H9 (cell line): Measurements from ENCODE around the gene LDLRAD4. TPM values are rescaled to one million over a fixed set of nuclear protein-coding genes. Genes with fewer than 3 reads are reported as not detected.

Source experiments
- DNase-seq: peaks from one replicate; pipeline ENCODE4 v3.0.0-alpha.2; 2017
- H2AFZ ChIP-seq: one replicate; pipeline ENCODE4 v1.6.1; 2013; ENCODE audit warnings: mild to moderate bottlenecking, low read length, control low read depth, moderate library complexity
- H2AK5ac ChIP-seq: 2 replicates; pipeline ENCODE4 v1.6.1; 2013; ENCODE audit warnings: low read length, control low read depth, mixed read lengths; ENCODE audit not compliant: insufficient read length
- H2BK120ac ChIP-seq: one replicate; pipeline ENCODE4 v1.6.1; 2013; ENCODE audit warnings: low read depth, mild to moderate bottlenecking, low read length, control low read depth, inconsistent platforms; ENCODE audit not compliant: poor library complexity, severe bottlenecking
- H2BK12ac ChIP-seq: 2 replicates; pipeline ENCODE4 v1.6.1; 2013; ENCODE audit warnings: low read length, control low read depth, mixed read lengths, low read depth; ENCODE audit not compliant: insufficient read length
- H2BK15ac ChIP-seq: 2 replicates; pipeline ENCODE4 v1.6.1; 2013; ENCODE audit warnings: low read depth, low read length, control low read depth
- H2BK20ac ChIP-seq: one replicate; pipeline ENCODE4 v1.6.1; 2013; ENCODE audit warnings: low read depth, mild to moderate bottlenecking, low read length, control low read depth, inconsistent platforms; ENCODE audit not compliant: poor library complexity, severe bottlenecking
- H2BK5ac ChIP-seq: 2 replicates; pipeline ENCODE4 v1.6.1; 2013; ENCODE audit warnings: low read length, control low read depth, mixed read lengths; ENCODE audit not compliant: insufficient read length
- H3K14ac ChIP-seq: 2 replicates; pipeline ENCODE4 v1.6.1; 2013; ENCODE audit warnings: low read length, control low read depth; ENCODE audit not compliant: insufficient read depth
- H3K18ac ChIP-seq: 2 replicates; pipeline ENCODE4 v1.6.1; 2013; ENCODE audit warnings: low read depth, mild to moderate bottlenecking, mixed read lengths, low read length, control low read depth; ENCODE audit not compliant: insufficient read length
- H3K23ac ChIP-seq: 2 replicates; pipeline ENCODE4 v1.6.1; 2013; ENCODE audit warnings: low read length, control low read depth, mixed read lengths, low read depth; ENCODE audit not compliant: insufficient read length
- H3K23me2 ChIP-seq: 2 replicates; pipeline ENCODE4 v1.6.1; 2013; ENCODE audit warnings: low read depth, mild to moderate bottlenecking, mixed read lengths, low read length, control low read depth; ENCODE audit not compliant: insufficient read length, poor library complexity, severe bottlenecking
- H3K27ac ChIP-seq: 2 replicates; pipeline ENCODE4 v1.5.1; 2013; ENCODE audit warnings: low read length, control low read depth, mixed read lengths, low read depth; ENCODE audit not compliant: insufficient read length
- H3K27me3 ChIP-seq: 2 replicates; pipeline ENCODE4 v1.6.1; 2013; ENCODE audit warnings: low read length, control low read depth, inconsistent platforms; ENCODE audit not compliant: insufficient read depth
- H3K4ac ChIP-seq: 2 replicates; pipeline ENCODE4 v1.6.1; 2013; ENCODE audit warnings: low read depth, mild to moderate bottlenecking, control low read depth, inconsistent platforms, low read length, moderate library complexity
- H3K4me1 ChIP-seq: 2 replicates; pipeline ENCODE4 v1.6.1; 2013; ENCODE audit warnings: low read length, control low read depth, inconsistent platforms; ENCODE audit not compliant: insufficient read depth
- H3K4me2 ChIP-seq: 2 replicates; pipeline ENCODE4 v1.6.1; 2013; ENCODE audit warnings: low read length, control low read depth, mixed read lengths; ENCODE audit not compliant: insufficient read length, insufficient read depth
- H3K56ac ChIP-seq: 2 replicates; pipeline ENCODE4 v1.6.1; 2013; ENCODE audit warnings: low read depth, mild to moderate bottlenecking, mixed read lengths, low read length, control low read depth; ENCODE audit not compliant: insufficient read length
- H3K79me1 ChIP-seq: 2 replicates; pipeline ENCODE4 v1.6.1; 2013; ENCODE audit warnings: low read depth, mild to moderate bottlenecking, moderate library complexity, low read length, control low read depth, inconsistent platforms; ENCODE audit not compliant: insufficient read depth, poor library complexity, severe bottlenecking
- H3K79me2 ChIP-seq: 2 replicates; pipeline ENCODE4 v1.6.1; 2013; ENCODE audit warnings: low read length, control low read depth, inconsistent platforms; ENCODE audit not compliant: insufficient read depth
- H3K9ac ChIP-seq: 2 replicates; pipeline ENCODE4 v1.6.1; 2013; ENCODE audit warnings: low read length, control low read depth, mixed read lengths; ENCODE audit not compliant: insufficient read length; ENCODE audit errors: extremely low read depth
- H3K9me3 ChIP-seq: one replicate; pipeline ENCODE4 v1.6.1; 2013; ENCODE audit warnings: low read depth, low read length, inconsistent platforms; ENCODE audit not compliant: control insufficient read depth
- H3T11ph ChIP-seq: one replicate; pipeline ENCODE4 v1.6.1; 2013; ENCODE audit warnings: mild to moderate bottlenecking, low read length, control low read depth, inconsistent platforms
- H4K20me1 ChIP-seq: one replicate; pipeline ENCODE4 v1.6.1; 2013; ENCODE audit not compliant: control insufficient read depth, insufficient read length, insufficient read depth
- H4K5ac ChIP-seq: 2 replicates; pipeline ENCODE4 v1.6.1; 2013; ENCODE audit warnings: low read depth, mild to moderate bottlenecking, mixed read lengths, low read length, control low read depth; ENCODE audit not compliant: insufficient read length
- H4K8ac ChIP-seq: replicated peaks from 2 replicates; pipeline ENCODE4 v1.6.1; 2013; ENCODE audit warnings: low read length, control low read depth, mixed read lengths, low read depth; ENCODE audit not compliant: insufficient read length
- H4K91ac ChIP-seq: 2 replicates; pipeline ENCODE4 v1.6.1; 2013; ENCODE audit warnings: low read depth, mild to moderate bottlenecking, moderate library complexity, mixed read lengths, low read length, control low read depth; ENCODE audit not compliant: insufficient read length
- H3K27ac Mint-ChIP-seq, 3 experiments: 2 replicates in 2 of 3; 3 replicates in 1 of 3; pipeline ENCODE4 v1.8.0; 2020 to 2021; ENCODE audit warnings: mixed read lengths in 3 of 3, mild to moderate bottlenecking in 1 of 3, moderate library complexity in 1 of 3
- H3K27me3 Mint-ChIP-seq: 2 replicates; pipeline ENCODE4 v1.8.0; 2021; ENCODE audit warnings: low read depth, mild to moderate bottlenecking, moderate library complexity, mixed read lengths
- H3K36me3 Mint-ChIP-seq, 3 experiments: 2 replicates in 2 of 3; 3 replicates in 1 of 3; pipeline ENCODE4 v1.8.0; 2020 to 2021; ENCODE audit warnings: low read depth in 3 of 3, mixed read lengths in 3 of 3; ENCODE audit not compliant: insufficient read depth in 1 of 3
- H3K4me1 Mint-ChIP-seq, 2 experiments: 2 replicates each; pipeline ENCODE4 v1.8.0; 2020; ENCODE audit warnings: mixed read lengths in 2 of 2
- H3K4me3 Mint-ChIP-seq, 2 experiments: 2 replicates in 1 of 2; 3 replicates in 1 of 2; pipeline ENCODE4 v1.8.0; 2020 to 2021; ENCODE audit warnings: mild to moderate bottlenecking in 2 of 2, mixed read lengths in 2 of 2, moderate library complexity in 1 of 2
- H3K9me3 Mint-ChIP-seq, 2 experiments: 2 replicates in 1 of 2; 3 replicates in 1 of 2; pipeline ENCODE4 v1.8.0; 2020; ENCODE audit warnings: mild to moderate bottlenecking in 2 of 2, mixed read lengths in 2 of 2, moderate library complexity in 1 of 2
- WGBS: extraction: QIAGEN DNeasy Blood & Tissue Kit; methylation state at CpG from one replicate; pipeline ENCODE4 v1.1.7; 2013; ENCODE audit warnings: missing lambda C conversion rate, low lambda C conversion rate, mixed read lengths; ENCODE audit not compliant: insufficient read length; ENCODE audit errors: extremely low coverage; 5-methylcytosine and 5-hydroxymethylcytosine counted together
- total RNA-seq: library from RNA; stranded (reverse); gene quantifications from 2 replicates; pipeline ENCODE4 v1.2.1, GENCODE V29; 2021
- TF ChIP-seq, protein P1 (sequence below): fragments of 200-600 bp; sonication (generic); conservative IDR thresholded peaks from 3 replicates; pipeline ENCODE4 v1.8.0; 2021; ENCODE audit warnings: antibody characterized with exemption, mild to moderate bottlenecking

Gene LDLRAD4
- total RNA-seq, 1 experiment from 2014 or later = 3.9 TPM

DNA sequence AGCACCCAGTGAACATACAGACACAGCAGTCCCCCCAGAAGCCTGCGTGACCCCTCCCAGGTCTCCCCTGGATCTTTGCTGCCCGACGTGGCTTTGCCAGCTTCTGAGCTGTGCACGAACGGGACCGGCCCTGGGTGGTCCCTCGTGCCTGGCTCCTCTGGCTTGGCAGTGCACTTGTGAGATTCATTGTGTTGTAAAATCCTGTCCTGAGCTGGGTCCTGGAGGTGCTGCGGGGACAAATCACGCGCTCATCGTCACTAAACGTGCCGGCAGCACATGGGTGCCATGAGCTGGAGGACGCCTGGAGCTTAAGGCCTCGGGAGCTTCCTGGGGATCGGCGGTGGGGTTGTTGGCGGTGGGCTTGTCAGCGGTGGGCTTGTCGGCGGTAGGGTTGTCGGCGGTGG, 402.9 kb downstream of the LDLRAD4 start:
- H3K4me2 ChIP-seq = no peak overlapping the region
- TF ChIP-seq, protein P1, sequence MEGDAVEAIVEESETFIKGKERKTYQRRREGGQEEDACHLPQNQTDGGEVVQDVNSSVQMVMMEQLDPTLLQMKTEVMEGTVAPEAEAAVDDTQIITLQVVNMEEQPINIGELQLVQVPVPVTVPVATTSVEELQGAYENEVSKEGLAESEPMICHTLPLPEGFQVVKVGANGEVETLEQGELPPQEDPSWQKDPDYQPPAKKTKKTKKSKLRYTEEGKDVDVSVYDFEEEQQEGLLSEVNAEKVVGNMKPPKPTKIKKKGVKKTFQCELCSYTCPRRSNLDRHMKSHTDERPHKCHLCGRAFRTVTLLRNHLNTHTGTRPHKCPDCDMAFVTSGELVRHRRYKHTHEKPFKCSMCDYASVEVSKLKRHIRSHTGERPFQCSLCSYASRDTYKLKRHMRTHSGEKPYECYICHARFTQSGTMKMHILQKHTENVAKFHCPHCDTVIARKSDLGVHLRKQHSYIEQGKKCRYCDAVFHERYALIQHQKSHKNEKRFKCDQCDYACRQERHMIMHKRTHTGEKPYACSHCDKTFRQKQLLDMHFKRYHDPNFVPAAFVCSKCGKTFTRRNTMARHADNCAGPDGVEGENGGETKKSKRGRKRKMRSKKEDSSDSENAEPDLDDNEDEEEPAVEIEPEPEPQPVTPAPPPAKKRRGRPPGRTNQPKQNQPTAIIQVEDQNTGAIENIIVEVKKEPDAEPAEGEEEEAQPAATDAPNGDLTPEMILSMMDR = no peak
- H3K23ac ChIP-seq = no peak overlapping the region
- H3K14ac ChIP-seq = no peak overlapping the region
- no peak overlapping the region for H2BK5ac ChIP-seq
- H2BK20ac ChIP-seq = no peak overlapping the region
- H2BK12ac ChIP-seq = no peak overlapping the region
- no peak for DNase-seq
- Mint-ChIP-seq H3K9me3 (no peaks in the 10 kb centered on the region), H3K36me3 (peaks cover 0 to 2% (median 0%) of the 10 kb centered on the region in 3 experiments; a peak in 2 of 7 replicates), H3K4me3 (no peak overlapping the region), H3K4me1 (no peaks in the 10 kb centered on the region), H3K27ac (peak overlapping the region in 1 of 3 experiments; percentile 82; a peak in 2 of 7 replicates), H3K27me3 (no peaks in the 10 kb centered on the region; the same call in 1 of the 2 replicates)
- no peaks in the 10 kb centered on the region for H3K27me3 ChIP-seq
- no peak overlapping the region for H3K56ac ChIP-seq
- H2AK5ac ChIP-seq = no peak overlapping the region
- no peak overlapping the region for H3T11ph ChIP-seq
- no peak overlapping the region for H3K27ac ChIP-seq
- H4K8ac ChIP-seq = no peak overlapping the region
- H3K9me3 ChIP-seq = no peaks in the 10 kb centered on the region
- H3K18ac ChIP-seq = no peak overlapping the region
- no peaks in the 10 kb centered on the region for H3K23me2 ChIP-seq
- no CpG with 5 or more reads among the region's 23 CpGs for WGBS
- no peak overlapping the region for H2AFZ ChIP-seq
- H3K9ac ChIP-seq = no peak overlapping the region
- no peak overlapping the region for H4K5ac ChIP-seq
- no peak overlapping the region for H2BK15ac ChIP-seq
- H3K4ac ChIP-seq = no peak overlapping the region
- no peak overlapping the region for H2BK120ac ChIP-seq
- H3K79me1 ChIP-seq = no peaks in the 10 kb centered on the region
- no peak overlapping the region for H4K91ac ChIP-seq
- H3K4me1 ChIP-seq = no peaks in the 10 kb centered on the region
- no peaks in the 10 kb centered on the region for H4K20me1 ChIP-seq
- H3K79me2 ChIP-seq = no peaks in the 10 kb centered on the region
